Measurements from ENCODE around the gene MDN1.

- TF ChIP-seq EZH2 (IDR thresholded peaks at IDR 0.05; ENCODE audit: borderline replicate concordance) = no peak
- TF ChIP-seq, protein P1, sequence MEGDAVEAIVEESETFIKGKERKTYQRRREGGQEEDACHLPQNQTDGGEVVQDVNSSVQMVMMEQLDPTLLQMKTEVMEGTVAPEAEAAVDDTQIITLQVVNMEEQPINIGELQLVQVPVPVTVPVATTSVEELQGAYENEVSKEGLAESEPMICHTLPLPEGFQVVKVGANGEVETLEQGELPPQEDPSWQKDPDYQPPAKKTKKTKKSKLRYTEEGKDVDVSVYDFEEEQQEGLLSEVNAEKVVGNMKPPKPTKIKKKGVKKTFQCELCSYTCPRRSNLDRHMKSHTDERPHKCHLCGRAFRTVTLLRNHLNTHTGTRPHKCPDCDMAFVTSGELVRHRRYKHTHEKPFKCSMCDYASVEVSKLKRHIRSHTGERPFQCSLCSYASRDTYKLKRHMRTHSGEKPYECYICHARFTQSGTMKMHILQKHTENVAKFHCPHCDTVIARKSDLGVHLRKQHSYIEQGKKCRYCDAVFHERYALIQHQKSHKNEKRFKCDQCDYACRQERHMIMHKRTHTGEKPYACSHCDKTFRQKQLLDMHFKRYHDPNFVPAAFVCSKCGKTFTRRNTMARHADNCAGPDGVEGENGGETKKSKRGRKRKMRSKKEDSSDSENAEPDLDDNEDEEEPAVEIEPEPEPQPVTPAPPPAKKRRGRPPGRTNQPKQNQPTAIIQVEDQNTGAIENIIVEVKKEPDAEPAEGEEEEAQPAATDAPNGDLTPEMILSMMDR (IDR thresholded peaks at IDR 0.05; ENCODE audit: poor library complexity) = no peak
Observed at GRCh38 chr6:89749918-89750317, 69.7 kb downstream of the MDN1 start.

Measured in hepatocyte (in vitro differentiated cells).